Hindlimb muscle (tissue), 1 donor: ENCODE measurements around the gene BABAM2. TPM values are rescaled to one million over a fixed set of nuclear protein-coding genes. Genes with fewer than 3 reads are reported as not detected.
"Not testable (repeated sequence)": the region's sequence is repeated elsewhere in the genome, so short reads cannot be mapped to it uniquely, and the experiment has no call there.

ENCODE experiments used
- DNase-seq: peaks from one replicate; pipeline ENCODE4 v3.0.0-alpha.2; 2013
- polyA plus RNA-seq: library from polyadenylated mRNA; unstranded; fragments of 120-200 nt; gene quantifications from one replicate; pipeline ENCODE4 v1.2.1, GENCODE V29; 2013; ENCODE audit not compliant: insufficient read length

Gene BABAM2
- polyA plus RNA-seq, 1 donor = 26.4 TPM

DNA sequence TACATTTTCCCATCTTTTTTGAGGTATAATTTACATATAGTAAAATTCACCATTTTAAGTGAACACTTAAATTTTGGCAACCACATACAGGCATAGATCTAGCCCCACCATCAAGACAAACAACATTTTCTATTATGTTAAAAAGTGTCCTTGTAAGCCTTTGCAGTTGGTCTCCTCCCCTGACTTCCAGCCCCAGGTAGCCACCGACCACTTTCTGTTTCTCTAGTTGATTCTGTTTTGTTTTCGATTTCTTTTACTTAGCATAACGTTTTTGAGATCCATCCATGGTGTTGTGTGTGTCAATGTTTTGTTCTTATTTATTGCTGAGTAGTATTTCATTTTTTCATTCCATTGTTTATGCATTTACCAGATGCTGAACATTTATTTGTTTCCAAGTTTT lies 366.7 kb downstream of the BABAM2 start:
- no peak for DNase-seq

DNA sequence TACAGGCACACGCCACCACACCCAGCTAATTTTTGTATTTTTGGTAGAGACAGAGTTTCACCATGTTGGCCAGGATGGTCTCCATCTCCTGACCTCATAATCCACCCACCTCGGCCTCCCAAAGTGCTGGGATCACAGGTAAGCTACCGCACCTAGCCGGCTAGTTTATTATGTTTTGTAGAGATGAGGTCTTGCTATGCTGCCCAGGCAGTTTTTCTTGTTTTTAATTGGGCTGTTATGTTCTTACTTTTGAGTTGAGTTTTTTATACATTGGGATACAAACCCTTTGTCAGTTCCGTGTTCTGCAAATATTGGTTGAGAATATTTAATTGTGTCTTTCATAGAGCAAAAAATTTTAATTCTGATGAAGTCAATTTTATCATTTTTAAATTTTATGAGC lies 368.7 kb downstream of the BABAM2 start:
- DNase-seq = not testable (repeated sequence)

DNA sequence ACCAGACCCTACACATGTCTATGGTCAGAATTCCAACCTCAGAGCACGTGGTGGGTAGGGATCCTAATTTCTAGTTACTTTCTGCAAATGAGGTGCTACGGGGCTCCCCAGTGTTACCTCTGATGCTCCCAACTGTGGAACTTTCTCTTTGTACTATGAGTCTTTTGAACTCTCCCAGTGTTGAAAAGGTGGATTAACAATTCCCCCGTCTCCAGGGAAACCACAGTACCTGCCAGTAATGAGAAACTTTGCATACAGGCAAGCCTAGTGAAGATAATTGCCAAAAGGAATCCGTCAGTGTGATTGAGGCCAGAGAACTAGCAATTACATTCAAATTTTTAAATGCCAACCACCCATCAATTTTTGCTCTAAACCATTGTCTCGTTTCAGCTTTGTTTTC lies 373.2 kb downstream of the BABAM2 start:
- DNase-seq = no peak

DNA sequence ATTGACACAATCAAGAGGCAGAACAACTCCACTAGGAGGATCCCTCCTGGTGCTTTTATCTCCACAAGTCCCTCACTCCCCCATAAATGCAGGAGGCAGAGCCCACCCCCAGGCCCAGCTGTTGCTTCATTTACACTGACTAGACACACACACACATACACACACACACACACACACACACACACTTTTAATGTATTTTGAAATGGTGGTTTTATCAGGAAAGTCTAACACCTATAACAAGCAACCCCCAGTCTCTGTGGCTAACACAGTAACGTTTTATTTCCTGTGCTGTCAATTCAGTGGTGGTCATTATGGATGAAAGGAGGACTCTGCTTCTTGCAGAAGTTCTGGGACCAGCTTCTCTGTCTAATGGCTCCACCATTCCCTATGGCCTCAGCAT lies 376.8 kb downstream of the BABAM2 start:
- no peak for DNase-seq

DNA sequence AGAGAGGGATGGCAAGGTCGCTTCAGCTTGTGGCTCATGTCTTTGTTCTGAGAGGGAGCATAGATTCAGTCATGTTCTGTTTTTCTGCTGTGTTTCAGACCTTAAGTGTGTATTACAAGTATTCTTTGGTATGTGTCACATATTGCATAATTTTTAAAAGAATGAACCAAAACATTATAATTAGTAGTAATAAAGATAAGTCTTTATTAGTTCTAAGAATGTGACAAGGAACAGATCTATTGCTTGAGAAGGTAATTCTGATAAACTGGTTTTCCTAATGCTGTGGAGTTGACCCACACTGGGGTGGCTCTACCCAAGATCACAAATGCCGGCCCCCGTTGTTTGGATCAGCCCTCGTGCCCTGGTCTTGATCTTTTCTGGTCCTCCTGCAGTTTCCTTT lies 377.9 kb downstream of the BABAM2 start:
- no peak for DNase-seq

DNA sequence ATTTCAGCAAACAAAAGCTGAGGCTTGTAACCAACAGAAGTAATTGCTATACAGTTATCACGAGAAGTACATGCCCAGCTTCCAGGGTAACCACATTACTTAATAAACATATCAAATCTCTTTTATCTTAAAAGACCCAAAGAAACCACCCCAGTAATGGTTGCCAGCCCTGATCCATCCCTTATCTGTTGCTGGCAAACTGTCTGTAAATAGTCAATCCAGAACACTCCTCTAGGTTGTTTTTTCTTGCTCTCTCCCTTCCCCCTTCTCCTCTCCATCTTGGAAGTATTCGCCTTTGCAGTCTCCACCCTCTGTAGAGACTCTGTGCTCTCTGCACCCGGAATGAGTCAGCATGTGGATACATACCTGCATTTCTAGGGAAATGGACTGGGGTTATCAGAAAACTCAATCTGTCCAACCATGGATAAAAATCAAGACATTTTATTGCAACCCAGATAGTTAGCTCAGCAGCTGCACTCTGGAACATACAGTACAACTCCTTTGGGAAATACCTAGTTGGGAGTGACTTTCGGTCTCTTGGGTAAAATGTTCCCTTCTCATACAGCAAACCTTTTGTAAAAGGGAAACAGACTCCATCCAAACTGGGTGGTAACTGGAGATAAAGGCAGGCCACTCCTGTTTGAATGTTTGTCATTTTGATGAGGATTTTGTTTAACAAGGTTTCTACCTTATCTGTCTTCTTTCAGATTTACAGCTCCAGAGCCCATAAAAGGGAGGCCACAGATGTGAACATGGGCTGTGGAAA lies 378.7 kb downstream of the BABAM2 start:
- no peak for DNase-seq

DNA sequence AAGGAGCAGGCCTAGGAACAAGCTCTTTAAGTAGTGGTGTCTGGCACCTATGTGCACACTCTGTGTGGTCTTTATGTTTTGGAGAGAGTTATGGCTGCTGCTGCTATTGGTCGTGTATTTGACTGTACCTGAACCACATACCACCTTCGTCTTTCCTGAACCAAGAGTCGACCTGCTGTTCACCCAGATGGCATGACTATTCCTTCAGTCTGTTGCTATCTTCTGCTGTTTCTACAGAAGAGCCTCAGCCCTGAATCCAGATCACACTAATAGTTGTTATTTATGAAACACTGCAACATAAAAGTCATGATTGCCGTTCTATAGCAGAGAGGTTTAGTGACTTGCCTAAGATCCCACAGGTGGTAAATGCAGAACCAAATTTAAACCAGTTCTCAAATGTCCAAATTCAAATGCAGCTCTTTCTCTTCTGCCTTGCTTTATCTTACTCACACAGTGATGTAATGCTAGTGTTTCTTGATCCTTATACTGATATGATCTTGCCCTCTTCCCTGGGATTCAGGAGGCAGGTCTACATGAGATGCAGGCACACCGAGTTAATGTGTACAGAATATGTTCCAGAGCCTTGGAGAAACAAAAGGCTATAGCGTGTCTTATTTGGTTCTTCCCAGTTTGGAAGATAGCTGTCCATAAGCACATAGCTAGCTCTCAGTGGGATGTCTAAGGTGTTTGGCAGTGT lies 380.1 kb downstream of the BABAM2 start:
- DNase-seq = no peak

DNA sequence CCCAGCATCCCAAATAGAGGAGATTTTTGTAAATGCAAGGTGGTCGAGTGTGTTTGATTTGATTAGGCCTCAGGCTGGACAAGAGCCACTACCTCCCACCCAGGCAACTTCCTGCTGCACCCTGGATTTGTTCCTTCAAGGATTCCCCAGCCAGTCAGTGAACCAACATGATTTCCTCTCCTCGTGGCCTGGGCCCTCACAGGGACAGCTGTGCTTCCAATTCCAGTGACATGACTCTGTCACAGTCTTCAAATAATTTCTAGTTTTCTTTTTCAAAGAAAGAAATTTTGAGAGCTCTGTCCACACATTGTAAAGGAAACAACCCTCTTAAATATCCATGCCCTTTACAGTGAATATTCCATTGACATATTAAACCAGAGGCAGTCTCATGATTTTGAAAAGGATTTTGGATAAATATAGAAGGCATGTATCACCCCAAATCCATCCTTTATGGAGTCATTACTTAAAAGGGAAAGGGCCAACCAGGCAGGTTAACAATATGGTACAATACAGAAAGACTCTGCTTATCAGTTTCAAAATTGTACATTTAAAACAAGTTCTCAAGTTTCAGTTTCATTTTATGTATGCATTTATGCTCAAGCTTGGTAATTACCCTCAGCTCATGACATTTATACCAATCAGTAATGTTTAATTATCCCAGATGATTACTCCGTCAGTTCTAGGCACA lies 380.8 kb downstream of the BABAM2 start:
- DNase-seq = no peak

DNA sequence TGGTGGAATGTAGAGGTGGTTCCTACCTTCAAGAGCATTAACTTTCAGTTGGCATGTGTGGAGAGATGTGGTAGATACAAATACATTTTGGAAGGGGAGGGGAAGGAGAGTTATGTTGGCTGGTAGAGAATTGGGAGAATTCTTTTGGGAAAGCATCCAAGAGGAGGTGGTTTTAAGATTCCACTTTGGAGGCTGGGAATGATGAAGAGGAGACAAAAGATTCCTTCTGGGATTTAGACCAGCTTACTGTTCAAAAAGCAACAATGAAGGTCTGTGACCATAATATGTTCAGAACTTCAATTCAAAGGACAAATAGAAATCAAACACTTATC lies 381.4 kb downstream of the BABAM2 start:
- DNase-seq = no peak

DNA sequence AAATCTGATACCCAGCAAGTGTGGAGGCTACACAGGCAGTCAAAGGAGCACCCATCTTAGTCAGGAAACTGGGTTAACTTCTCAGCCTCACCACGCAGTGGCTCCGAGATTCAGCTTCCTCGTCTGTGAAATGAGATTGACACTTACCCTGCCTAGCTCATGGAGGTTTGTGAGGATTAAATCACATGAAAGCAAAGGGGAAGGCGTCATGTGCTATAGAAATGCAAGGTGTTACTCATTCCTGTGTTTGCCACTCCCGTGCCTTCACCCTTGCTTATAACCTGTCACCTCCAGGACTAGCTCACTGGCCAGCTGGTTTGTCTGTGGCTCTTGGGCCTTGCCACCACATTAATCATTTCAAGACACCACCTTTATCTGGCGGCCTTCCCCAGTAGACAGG lies 383.2 kb downstream of the BABAM2 start:
- no peak for DNase-seq

DNA sequence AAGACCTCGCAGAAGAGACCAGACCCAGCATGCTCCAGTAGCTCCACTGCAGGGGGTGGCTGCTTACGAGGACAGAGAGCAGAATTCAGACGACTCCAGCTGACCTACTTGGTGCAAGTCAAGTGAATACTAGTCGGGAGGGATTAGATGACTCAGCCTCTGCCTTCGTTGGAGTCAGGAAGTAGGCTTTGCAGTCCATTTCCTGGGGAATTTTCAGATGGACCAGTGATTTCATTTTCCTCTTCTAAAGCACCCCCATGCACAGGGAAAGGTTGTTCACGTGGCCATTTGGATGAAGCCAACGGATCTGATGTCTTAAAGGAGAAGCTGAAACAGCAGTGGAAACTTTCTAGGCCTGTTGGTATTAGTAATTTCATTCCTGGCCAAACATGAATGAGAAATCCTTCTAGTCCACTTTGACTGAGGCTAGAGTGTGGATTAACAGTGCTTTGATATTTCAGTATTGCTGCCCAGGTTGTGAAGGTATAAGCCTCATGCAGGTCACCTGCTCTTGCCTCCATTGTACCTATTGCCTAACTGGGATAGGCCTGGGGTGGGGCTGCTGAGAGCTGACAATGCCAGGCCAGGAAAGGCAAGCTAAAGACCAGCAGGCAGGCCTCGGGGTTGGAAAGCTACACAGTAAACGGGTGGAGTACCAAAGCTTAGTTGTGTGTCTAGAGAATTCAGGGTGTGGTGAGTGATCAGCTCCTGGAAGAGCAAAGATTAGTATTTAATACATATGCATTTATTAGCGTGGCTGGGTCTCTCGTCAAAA lies 384.6 kb downstream of the BABAM2 start:
- peak; percentile 20 for DNase-seq

DNA sequence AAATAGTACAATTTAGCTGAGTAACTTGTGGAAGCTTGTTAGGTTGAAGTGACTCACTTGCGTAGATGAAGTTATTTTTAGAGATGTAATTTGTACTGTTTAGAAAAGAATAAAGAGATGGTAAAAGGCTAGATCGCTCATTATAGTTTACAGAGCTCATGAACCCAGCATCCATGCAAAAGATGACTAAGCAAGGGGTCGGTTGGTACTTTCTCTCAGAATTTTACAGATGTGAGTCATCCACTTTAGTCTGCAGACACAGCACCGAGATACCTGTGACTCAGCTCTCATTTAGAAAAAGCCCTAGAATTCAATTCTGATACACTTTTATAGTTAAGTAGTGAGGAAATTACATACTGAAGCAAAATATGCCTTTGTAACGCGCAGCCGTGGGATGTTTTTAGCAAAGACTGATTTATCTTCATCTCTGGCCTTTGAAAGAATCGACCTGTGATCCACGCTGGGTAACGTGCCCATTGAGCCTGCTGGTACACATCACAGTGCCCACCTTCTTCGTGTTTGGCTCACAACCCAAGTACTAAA lies 385.6 kb downstream of the BABAM2 start:
- DNase-seq = no peak

DNA sequence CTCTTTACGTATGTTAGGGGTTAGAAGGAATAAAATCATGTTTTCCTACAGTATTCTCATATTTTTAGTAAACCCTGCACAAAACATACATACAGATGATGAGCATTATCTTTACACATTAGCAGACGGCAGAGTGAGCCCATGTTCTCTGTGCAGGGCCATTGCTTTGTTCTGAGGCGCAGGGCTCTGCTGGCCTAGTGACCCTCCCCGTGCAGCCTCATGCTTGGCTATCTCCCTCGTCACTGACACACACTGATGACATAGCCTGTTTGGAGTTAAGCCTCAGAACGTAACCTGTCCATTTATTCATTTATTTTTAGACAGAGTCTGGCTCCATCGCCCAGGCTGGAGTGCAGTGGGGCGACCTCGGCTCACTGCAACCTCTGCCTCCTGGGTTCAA lies 386.3 kb downstream of the BABAM2 start:
- no peak for DNase-seq

DNA sequence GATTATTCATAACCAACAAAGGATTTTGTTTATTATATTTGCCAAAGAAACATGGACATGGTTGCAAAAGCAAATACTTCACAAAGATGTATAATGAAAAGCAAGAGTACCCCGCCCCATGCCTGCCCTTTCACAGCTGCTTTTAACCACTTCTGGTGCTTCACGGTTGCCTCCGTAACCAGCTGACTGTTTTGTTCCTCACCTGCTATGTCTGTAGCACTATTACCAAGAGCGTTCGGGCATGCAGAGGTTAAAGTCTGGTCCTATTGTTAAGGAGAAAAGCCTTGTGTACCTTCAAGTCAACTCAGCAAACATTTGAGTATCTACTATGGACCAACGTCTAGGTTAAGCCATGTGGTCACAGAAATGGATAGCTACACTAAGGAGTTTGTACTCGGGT lies 386.9 kb downstream of the BABAM2 start:
- no peak for DNase-seq

DNA sequence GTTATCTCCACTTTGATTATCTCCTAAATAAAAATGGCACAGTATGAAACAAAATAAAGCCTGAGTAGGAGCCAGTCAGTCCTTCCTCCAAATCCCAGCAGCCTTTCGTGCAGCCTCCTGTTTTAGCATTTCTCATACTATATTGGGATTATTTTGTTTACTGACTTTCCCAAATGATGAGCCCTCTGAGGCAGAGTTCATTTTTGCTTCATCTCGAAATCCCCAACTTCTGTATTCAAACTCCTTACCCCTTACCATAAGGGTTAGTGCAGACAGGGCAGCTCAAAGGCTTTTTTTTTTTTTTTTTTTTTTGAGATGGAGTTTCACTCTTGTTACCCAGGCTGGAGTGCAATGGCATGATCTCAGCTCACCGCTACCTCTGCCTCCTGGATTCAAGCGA lies 388.8 kb downstream of the BABAM2 start:
- DNase-seq = no peak

DNA sequence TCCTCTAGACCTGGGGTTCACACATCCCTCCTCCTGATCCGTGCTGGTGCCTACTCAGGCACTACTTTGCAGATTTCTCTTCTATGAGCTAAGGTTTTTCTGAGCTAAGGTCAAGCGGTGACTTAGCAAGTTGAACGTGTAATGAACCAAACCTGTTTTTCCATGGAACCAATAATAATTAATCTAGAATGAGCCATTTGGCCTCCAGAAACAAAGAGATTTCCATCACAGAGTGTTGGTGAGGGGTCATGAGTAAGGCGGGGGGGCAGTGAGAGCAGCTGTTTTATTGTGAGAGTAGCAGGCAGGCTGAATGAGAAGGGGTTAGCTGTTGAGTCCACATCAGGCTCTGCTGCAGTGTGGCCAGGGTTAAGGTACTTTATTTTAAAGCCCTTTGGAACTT lies 390.1 kb downstream of the BABAM2 start:
- no peak for DNase-seq

DNA sequence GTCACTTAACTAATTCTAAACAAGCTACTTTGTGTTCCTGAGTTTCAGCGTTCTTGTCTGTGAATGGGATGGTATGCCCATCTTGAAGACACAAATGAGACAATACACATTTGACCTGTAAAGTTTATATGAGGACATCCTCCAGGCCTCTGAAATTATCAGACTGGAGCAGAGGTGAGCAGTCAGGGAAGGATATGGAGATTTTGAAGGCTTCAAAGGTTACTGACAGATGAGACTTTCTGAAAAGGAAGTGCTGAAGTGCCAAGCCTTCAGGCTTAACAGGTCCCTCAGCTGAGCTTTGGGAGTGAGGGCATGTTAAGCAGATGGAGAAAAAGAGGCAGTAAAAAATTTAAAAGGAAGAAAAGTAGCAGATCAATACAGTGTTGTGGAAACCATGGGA lies 391.2 kb downstream of the BABAM2 start:
- no peak for DNase-seq

DNA sequence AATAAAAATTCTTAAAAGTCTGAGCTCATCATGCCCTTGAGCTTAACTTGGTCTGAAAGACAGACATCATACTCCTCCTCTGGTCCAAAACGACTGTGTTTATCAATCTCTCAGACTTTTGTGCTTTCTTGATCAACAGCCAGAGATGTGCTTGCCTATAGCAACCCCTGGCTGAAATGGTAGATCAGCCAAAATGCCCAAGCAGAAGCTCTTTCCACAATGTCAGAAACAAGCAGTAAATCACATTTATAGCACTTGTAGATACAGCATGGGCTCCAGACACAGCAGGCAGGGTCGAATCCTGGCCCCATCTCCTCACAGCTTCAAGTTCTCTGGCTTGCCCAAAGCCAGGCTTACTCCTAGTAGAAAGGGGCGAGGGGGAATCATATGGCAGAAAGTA lies 391.7 kb downstream of the BABAM2 start:
- no peak for DNase-seq

DNA sequence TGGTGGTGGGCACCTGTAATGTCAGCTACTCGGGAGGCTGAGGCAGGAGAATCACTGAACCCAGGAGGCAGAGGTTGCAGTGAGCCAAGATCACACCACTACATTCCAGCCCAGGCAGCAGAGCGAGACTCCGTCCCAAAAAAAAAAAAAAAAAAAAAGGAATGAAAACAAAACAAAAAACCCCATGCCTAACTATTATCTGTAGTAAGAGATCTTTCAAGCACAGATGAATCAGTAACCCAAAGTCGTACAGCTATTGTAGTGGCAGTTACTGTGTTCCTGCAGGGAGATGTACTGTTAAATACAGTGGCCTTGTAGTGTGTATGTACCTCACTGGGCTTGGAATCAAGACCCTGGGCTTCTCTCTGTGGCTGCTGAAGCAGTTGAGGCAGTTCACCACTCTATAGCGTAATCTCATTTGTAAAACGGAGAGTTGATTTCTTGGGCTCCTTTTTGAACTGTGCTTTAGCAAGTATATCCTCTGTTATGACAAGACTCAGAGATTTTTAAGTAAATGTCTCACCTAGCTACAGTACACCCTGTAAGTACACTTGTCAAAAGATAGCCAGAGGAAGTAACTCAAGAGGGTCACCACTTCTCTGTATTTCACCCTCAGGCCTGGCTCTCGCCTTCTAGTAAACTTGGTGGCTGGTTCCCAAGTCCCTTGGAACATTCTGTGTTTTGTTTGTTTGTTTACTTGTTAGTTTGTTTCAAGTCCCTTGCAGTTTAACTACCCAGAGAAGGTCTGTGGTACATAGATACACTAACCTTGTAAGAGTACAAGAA lies 392.5 kb downstream of the BABAM2 start:
- no peak for DNase-seq

DNA sequence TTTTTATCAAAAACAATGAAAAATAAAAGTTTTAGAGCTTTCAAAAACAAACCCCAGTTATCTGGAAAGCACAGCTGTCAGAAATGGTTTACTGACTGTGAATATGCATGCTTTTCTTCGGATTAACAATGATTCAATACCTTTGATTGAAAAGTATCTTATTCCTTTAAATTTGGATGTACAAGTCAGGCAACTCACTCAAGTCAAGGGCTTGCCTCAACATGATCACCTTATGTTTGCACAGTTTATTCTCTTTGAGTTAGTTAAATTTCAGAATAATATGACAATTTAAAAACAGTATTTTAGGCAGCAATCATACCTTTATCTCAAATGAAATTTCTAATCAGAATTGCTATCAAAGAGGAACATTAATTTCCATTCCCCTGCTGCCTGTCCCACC lies 393.3 kb downstream of the BABAM2 start:
- no peak for DNase-seq

DNA sequence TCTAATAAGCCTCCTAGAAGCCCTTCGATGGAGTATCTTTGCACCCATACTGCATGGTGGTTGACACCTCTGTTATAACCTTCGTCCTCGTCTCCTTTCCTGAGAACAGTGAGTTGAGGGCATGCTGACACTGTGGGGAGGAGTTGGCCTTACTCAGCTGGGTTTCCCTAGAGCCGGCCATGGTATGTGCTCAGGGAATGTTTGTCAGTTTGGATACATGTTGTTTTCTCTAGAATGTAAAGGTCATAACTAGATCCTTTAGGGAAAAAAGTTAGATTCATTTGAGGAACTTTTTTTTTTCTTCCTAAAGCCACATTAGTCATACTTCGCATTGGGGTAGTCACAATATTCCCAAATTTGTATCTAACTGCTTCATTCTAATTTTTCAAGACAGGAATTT lies 396.1 kb downstream of the BABAM2 start:
- no peak for DNase-seq
